IMR-90 (cell line): Measurements from ENCODE around the gene TMCC1.

Source experiments
- BHLHE40 ChIP-seq: fragments of 150-350 bp; IDR thresholded peaks from 2 replicates; pipeline ENCODE4 v1.6.1; 2016; ENCODE audit warnings: mild to moderate bottlenecking, low read depth, low read length
- CHD1 ChIP-seq: IDR thresholded peaks from 2 replicates; pipeline ENCODE4 v1.6.1; 2012; ENCODE audit warnings: low read depth, low read length, improper control_type of control experiment
- CTCF ChIP-seq: conservative IDR thresholded peaks from 2 replicates; pipeline ENCODE4 v1.5.1; 2012; ENCODE audit warnings: mild to moderate bottlenecking, low read depth, low read length, improper control_type of control experiment
- ELK1 ChIP-seq: fragments of 150-350 bp; IDR thresholded peaks from 2 replicates; pipeline ENCODE4 v1.6.1; 2016; ENCODE audit warnings: low read depth, mild to moderate bottlenecking, low read length, moderate library complexity, borderline replicate concordance
- MAFK ChIP-seq: IDR thresholded peaks from 2 replicates; pipeline ENCODE4 v1.6.1; 2012; ENCODE audit warnings: low read depth, low read length, improper control_type of control experiment
- MAZ ChIP-seq: IDR thresholded peaks from 2 replicates; pipeline ENCODE4 v1.6.1; 2012; ENCODE audit warnings: low read depth, mild to moderate bottlenecking, low read length, improper control_type of control experiment, moderate library complexity, borderline replicate concordance
- MXI1 ChIP-seq: IDR thresholded peaks from 2 replicates; pipeline ENCODE4 v1.6.1; 2012; ENCODE audit warnings: low read depth, mild to moderate bottlenecking, low read length, moderate library complexity, borderline replicate concordance
- NFE2L2 ChIP-seq: fragments of 150-350 bp; IDR thresholded peaks from 2 replicates; pipeline ENCODE4 v1.6.1; 2016; ENCODE audit warnings: low read depth, mild to moderate bottlenecking, low read length
- POLR2A ChIP-seq: IDR thresholded peaks from 2 replicates; pipeline ENCODE4 v1.6.1; 2012; ENCODE audit warnings: mild to moderate bottlenecking, low read depth, low read length
- RAD21 ChIP-seq: IDR thresholded peaks from 2 replicates; pipeline ENCODE4 v1.6.1; 2012; ENCODE audit warnings: low read length, improper control_type of control experiment
- RCOR1 ChIP-seq: IDR thresholded peaks from 2 replicates; pipeline ENCODE4 v1.6.1; 2012; ENCODE audit warnings: mild to moderate bottlenecking, low read length, improper control_type of control experiment; ENCODE audit not compliant: insufficient replicate concordance
- SMC3 ChIP-seq: fragments of 150-350 bp; IDR thresholded peaks from 2 replicates; pipeline ENCODE4 v1.6.1; 2016; ENCODE audit warnings: low read depth, mild to moderate bottlenecking, antibody characterized with exemption, low read length, moderate library complexity
- USF2 ChIP-seq: fragments of 150-350 bp; IDR thresholded peaks from 2 replicates; pipeline ENCODE4 v1.6.1; 2017; ENCODE audit warnings: mild to moderate bottlenecking, antibody characterized with exemption, low read length, low read depth

- no peak for TF ChIP-seq POLR2A
- TF ChIP-seq MAFK = no peak
- TF ChIP-seq CTCF = no peak
- TF ChIP-seq SMC3 = no peak
- TF ChIP-seq ELK1 = no peak
- no peak for TF ChIP-seq CHD1
- TF ChIP-seq MAZ = no peak
- TF ChIP-seq RCOR1 = no peak
- TF ChIP-seq MXI1 = no peak
- no peak for TF ChIP-seq BHLHE40
- TF ChIP-seq USF2 = no peak
- no peak for TF ChIP-seq RAD21
- no peak for TF ChIP-seq NFE2L2
These were observed 157.9 kb downstream of the TMCC1 start for GRCh38 chr3:129735638-129736037.
